GM12892 (cell line): ENCODE data around the gene SV2C.

ENCODE experiments used
- POLR2A ChIP-seq: IDR thresholded peaks from 2 replicates; pipeline ENCODE4 v1.6.1; 2011; ENCODE audit warnings: low read depth, low read length, control low read depth
- POLR2AphosphoS5 ChIP-seq: IDR thresholded peaks from 2 replicates; pipeline ENCODE4 v1.6.1; 2011; ENCODE audit warnings: low read depth, low read length, control low read depth
- TAF1 ChIP-seq: IDR thresholded peaks from 2 replicates; pipeline ENCODE4 v1.6.1; 2011; ENCODE audit warnings: low read depth, mild to moderate bottlenecking, control low read depth, low read length, borderline replicate concordance

GRCh38 chr5:76384189-76384588 lies 301.0 kb downstream of the SV2C start:
- TF ChIP-seq POLR2AphosphoS5, result no peak
- TF ChIP-seq POLR2A, result no peak
- no peak for TF ChIP-seq TAF1
